NCI-H2196 treated with DMSO at 0.1 percent for 48 hours (cell line): ENCODE results near the gene HYI.

ENCODE experiments used
- DNase-seq: peaks from one replicate; lab custom pipeline; 2025; ENCODE audit not compliant: unreplicated experiment; lab: John Stamatoyannopoulos, UW

Gene HYI

GRCh38 chr1:43404353-43404752 is 49.4 kb downstream of the HYI start:
- no peak for DNase-seq

- no peak for DNase-seq
These were observed 51.5 kb downstream of the HYI start for GRCh38 chr1:43402089-43402865.
